Measurements from ENCODE around the gene CTNNBL1. TPM values are rescaled to one million over a fixed set of nuclear protein-coding genes. Genes with fewer than 3 reads are reported as not detected.
"Not testable (repeated sequence)": the region's sequence is repeated elsewhere in the genome, so short reads cannot be mapped to it uniquely, and the experiment has no call there.

CTNNBL1 gene
- total RNA-seq, 1 experiment from 2014 or later = 203 TPM

DNA sequence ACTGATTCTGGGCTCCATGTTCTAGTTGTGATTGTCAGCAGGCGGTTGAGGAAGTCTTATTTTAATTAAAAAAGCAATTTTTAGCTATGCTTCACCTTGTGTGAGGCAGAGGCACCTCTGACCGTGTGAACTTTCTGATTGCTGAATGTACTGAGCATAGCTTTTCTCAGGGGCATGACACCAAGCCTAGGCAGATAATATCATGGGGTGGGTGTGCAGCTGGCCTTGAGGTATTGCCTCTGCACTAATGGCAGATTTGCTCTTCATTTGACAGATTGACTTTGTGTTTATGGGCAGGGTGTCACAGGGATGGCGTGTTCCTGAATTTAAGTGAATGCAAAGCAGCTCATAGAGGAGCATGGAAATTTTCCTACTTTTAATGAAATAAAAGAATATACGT is 19.6 kb downstream of the CTNNBL1 start:
- Mint-ChIP-seq H3K4me1 (ENCODE audit: low read depth, unreplicated experiment) (peaks cover 40% of the 10 kb centered on the region), H3K36me3 (ENCODE audit: insufficient read depth, unreplicated experiment) (peaks cover 17% of the 10 kb centered on the region), H3K27ac (ENCODE audit: unreplicated experiment) (no peak overlapping the region), H3K27me3 (ENCODE audit: insufficient read depth, unreplicated experiment) (no peaks in the 10 kb centered on the region), H3K4me3 (ENCODE audit: unreplicated experiment) (no peak overlapping the region), H3K9me3 (ENCODE audit: unreplicated experiment) (no peaks in the 10 kb centered on the region)
- ChIA-PET POLR2A (no interaction called here), CTCF (no interaction called here)
- Histone ChIP-seq H3K9me3 (no peaks in the 10 kb centered on the region), H3K4me3 (ENCODE audit: low read depth, low read length) (no peak overlapping the region), H3K27me3 (replicated peaks; ENCODE audit: control insufficient read depth, insufficient read depth, low read length) (no peaks in the 10 kb centered on the region), H3K36me3 (ENCODE audit: control insufficient read depth, insufficient read depth, low read length) (no peaks in the 10 kb centered on the region), H3K4me1 (peaks cover 43% of the 10 kb centered on the region)
- TF ChIP-seq, protein P1, sequence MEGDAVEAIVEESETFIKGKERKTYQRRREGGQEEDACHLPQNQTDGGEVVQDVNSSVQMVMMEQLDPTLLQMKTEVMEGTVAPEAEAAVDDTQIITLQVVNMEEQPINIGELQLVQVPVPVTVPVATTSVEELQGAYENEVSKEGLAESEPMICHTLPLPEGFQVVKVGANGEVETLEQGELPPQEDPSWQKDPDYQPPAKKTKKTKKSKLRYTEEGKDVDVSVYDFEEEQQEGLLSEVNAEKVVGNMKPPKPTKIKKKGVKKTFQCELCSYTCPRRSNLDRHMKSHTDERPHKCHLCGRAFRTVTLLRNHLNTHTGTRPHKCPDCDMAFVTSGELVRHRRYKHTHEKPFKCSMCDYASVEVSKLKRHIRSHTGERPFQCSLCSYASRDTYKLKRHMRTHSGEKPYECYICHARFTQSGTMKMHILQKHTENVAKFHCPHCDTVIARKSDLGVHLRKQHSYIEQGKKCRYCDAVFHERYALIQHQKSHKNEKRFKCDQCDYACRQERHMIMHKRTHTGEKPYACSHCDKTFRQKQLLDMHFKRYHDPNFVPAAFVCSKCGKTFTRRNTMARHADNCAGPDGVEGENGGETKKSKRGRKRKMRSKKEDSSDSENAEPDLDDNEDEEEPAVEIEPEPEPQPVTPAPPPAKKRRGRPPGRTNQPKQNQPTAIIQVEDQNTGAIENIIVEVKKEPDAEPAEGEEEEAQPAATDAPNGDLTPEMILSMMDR (IDR thresholded peaks at IDR 0.05; ENCODE audit: insufficient read depth in 1 of 2, low read depth in 1 of 2, low read length in 1 of 2, severe bottlenecking in 1 of 2, unreplicated experiment in 1 of 2) = no peak
- intact Hi-C loops (cut with micrococcal nuclease; ENCODE audit: unreplicated experiment) = no loop called here
- BruUV-seq (replicated peaks) = no TSS peak
- DNase-seq = no peak

DNA sequence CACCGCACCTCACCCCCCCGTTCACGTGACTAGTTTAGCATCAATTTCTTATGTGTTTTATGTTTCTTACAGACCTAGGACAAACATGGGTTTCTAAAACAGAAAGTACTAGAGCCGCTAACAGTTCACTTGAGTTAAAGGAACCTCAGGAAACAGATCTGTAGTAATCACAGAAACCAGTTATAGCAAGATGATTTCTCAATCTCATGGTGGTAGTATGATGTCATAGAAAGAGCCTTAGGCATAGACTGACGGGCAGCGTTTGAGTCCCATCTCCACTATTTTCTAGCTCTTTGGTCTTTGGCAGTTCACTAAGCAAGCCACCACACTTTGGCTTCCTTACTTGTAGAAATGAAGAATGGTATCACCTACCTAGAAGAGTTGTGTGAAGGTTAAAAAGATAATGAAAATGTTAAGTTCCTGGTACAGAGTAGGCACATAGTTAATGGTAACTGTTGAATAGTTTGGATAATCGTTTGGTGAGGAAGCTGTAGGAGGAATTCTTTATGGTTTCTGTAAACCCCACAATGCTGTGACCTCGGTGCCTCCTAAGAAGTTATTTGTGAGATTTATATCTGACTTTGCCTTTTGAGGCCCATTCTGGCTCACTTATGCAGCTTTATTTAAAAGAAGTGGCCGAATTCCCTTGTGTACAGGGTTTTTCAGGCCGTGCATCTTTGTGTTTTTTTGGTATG is 21.3 kb downstream of the CTNNBL1 start:
- no peak overlapping the region for H3K27ac Mint-ChIP-seq (ENCODE audit: unreplicated experiment)
- H3K27me3 Mint-ChIP-seq (ENCODE audit: insufficient read depth, unreplicated experiment) = no peaks in the 10 kb centered on the region
- no peaks in the 10 kb centered on the region for H3K9me3 ChIP-seq
- peaks cover 40% of the 10 kb centered on the region for H3K4me1 Mint-ChIP-seq (ENCODE audit: low read depth, unreplicated experiment)
- no peak overlapping the region for H3K4me3 ChIP-seq (ENCODE audit: low read depth, low read length)
- no peaks in the 10 kb centered on the region for H3K9me3 Mint-ChIP-seq (ENCODE audit: unreplicated experiment)
- no peak overlapping the region for H3K4me3 Mint-ChIP-seq (ENCODE audit: unreplicated experiment)
- intact Hi-C loops (cut with micrococcal nuclease; ENCODE audit: unreplicated experiment) = no loop called here
- CTCF ChIA-PET = no interaction called here
- no peaks in the 10 kb centered on the region for H3K36me3 ChIP-seq (ENCODE audit: control insufficient read depth, insufficient read depth, low read length)
- DNase-seq = no peak
- peaks cover 38% of the 10 kb centered on the region for H3K4me1 ChIP-seq
- POLR2A ChIA-PET = interaction anchor here (1.3 kb wide), 1 partner anchor 11 kb away, joined by 3 read pairs; no protein-coding TSS in a partner anchor
- TF ChIP-seq, protein P1 (IDR thresholded peaks at IDR 0.05; ENCODE audit: insufficient read depth in 1 of 2, low read depth in 1 of 2, low read length in 1 of 2, severe bottlenecking in 1 of 2, unreplicated experiment in 1 of 2) = no peak
- no TSS peak for BruUV-seq (replicated peaks)
- peaks cover 11% of the 10 kb centered on the region for H3K36me3 Mint-ChIP-seq (ENCODE audit: insufficient read depth, unreplicated experiment)
- no peaks in the 10 kb centered on the region for H3K27me3 ChIP-seq (replicated peaks; ENCODE audit: control insufficient read depth, insufficient read depth, low read length)

DNA sequence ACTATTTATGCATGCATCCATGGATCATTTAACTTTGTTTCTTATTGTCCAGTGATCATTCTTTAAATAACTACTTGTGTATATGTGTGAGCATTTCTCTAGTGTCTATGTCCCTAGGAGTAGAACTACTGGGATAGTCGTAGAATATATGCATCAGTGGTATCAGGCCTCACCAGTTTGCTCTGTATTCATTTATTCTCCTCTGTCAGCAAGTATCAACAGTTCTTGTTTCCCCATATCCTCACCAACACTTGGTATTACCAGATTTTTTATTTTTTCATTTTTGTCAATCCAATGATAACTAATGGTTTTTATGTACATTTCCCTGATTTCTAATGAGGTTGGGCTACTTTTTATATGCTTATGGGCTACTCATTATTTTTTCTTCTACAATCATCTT is 27.9 kb downstream of the CTNNBL1 start:
- ChIA-PET POLR2A (interaction anchor here (0.5 kb wide), 1 partner anchor 10 kb away, joined by 3 read pairs; no protein-coding TSS in a partner anchor), CTCF (no interaction called here)
- no peak overlapping the region for H3K4me3 ChIP-seq (ENCODE audit: low read depth, low read length)
- H3K36me3 ChIP-seq (ENCODE audit: control insufficient read depth, insufficient read depth, low read length) = no peaks in the 10 kb centered on the region
- no peaks in the 10 kb centered on the region for H3K27me3 ChIP-seq (replicated peaks; ENCODE audit: control insufficient read depth, insufficient read depth, low read length)
- DNase-seq = no peak
- H3K4me3 Mint-ChIP-seq (ENCODE audit: unreplicated experiment) = no peak overlapping the region
- intact Hi-C loops (cut with micrococcal nuclease; ENCODE audit: unreplicated experiment) = loop anchor here (5.0 kb wide), 1 partner anchor 51 kb away; no protein-coding TSS in a partner anchor
- no TSS peak for BruUV-seq (replicated peaks)
- H3K4me1 Mint-ChIP-seq (ENCODE audit: low read depth, unreplicated experiment) = peaks cover 21% of the 10 kb centered on the region
- H3K27ac Mint-ChIP-seq (ENCODE audit: unreplicated experiment) = no peak overlapping the region
- peaks cover 9% of the 10 kb centered on the region for H3K9me3 Mint-ChIP-seq (ENCODE audit: unreplicated experiment)
- no peaks in the 10 kb centered on the region for H3K9me3 ChIP-seq
- H3K27me3 Mint-ChIP-seq (ENCODE audit: insufficient read depth, unreplicated experiment) = no peaks in the 10 kb centered on the region
- TF ChIP-seq, protein P1 (IDR thresholded peaks at IDR 0.05; ENCODE audit: insufficient read depth in 1 of 2, low read depth in 1 of 2, low read length in 1 of 2, severe bottlenecking in 1 of 2, unreplicated experiment in 1 of 2) = no peak
- H3K4me1 ChIP-seq = peaks cover 20% of the 10 kb centered on the region; the same call in 1 of the 2 replicates
- no peaks in the 10 kb centered on the region for H3K36me3 Mint-ChIP-seq (ENCODE audit: insufficient read depth, unreplicated experiment)

DNA sequence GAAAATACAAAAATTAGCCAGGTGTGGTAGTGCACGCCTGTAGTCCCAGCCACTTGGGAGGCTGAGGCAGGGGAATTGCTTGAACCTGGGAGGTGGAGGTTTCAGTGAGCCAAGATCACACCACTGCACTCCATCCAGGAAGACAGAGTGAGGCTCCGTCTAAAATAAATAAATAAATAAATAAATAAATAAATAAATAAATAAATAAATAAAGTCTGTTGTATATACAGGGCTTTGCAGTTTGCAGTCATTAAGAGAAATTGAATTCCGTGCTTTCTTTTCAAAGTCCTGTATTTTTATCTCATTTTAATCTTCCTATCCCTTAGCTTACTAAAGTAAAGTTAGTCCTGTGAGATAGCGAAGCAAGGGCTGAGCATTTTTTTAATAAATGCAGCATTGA is 28.5 kb downstream of the CTNNBL1 start:
- H3K4me3 Mint-ChIP-seq (ENCODE audit: unreplicated experiment); DNase-seq; BruUV-seq (replicated peaks); H3K27me3 ChIP-seq (replicated peaks; ENCODE audit: control insufficient read depth, insufficient read depth, low read length); H3K27ac Mint-ChIP-seq (ENCODE audit: unreplicated experiment); H3K36me3 Mint-ChIP-seq (ENCODE audit: insufficient read depth, unreplicated experiment); H3K4me3 ChIP-seq (ENCODE audit: low read depth, low read length); H3K9me3 ChIP-seq; H3K36me3 ChIP-seq (ENCODE audit: control insufficient read depth, insufficient read depth, low read length); H3K9me3 Mint-ChIP-seq (ENCODE audit: unreplicated experiment); H3K27me3 Mint-ChIP-seq (ENCODE audit: insufficient read depth, unreplicated experiment): not testable (repeated sequence)
- H3K4me1 ChIP-seq = peaks cover 17% of the 10 kb centered on the region; the same call in 1 of the 2 replicates
- ChIA-PET CTCF (interaction anchor here (0.6 kb wide), 1 partner anchor 716 kb away, joined by 3 read pairs; no protein-coding TSS in a partner anchor), POLR2A (interaction anchor here (0.5 kb wide), 1 partner anchor 11 kb away, joined by 3 read pairs; no protein-coding TSS in a partner anchor)
- H3K4me1 Mint-ChIP-seq (ENCODE audit: low read depth, unreplicated experiment) = peaks cover 15% of the 10 kb centered on the region
- intact Hi-C loops (cut with micrococcal nuclease; ENCODE audit: unreplicated experiment) = loop anchor here (5.0 kb wide), 1 partner anchor 50 kb away; no protein-coding TSS in a partner anchor
